HG03025 (cell line): ENCODE measurements around the gene RARG.

Source experiments
- ATAC-seq: cut with Tn5 transposase; IDR thresholded peaks from one replicate; pipeline ENCODE4 v1.9.1; 2021; ENCODE audit warnings: mild to moderate bottlenecking, moderate library complexity; ENCODE audit not compliant: unreplicated experiment, low FRiP score

The RARG gene

DNA sequence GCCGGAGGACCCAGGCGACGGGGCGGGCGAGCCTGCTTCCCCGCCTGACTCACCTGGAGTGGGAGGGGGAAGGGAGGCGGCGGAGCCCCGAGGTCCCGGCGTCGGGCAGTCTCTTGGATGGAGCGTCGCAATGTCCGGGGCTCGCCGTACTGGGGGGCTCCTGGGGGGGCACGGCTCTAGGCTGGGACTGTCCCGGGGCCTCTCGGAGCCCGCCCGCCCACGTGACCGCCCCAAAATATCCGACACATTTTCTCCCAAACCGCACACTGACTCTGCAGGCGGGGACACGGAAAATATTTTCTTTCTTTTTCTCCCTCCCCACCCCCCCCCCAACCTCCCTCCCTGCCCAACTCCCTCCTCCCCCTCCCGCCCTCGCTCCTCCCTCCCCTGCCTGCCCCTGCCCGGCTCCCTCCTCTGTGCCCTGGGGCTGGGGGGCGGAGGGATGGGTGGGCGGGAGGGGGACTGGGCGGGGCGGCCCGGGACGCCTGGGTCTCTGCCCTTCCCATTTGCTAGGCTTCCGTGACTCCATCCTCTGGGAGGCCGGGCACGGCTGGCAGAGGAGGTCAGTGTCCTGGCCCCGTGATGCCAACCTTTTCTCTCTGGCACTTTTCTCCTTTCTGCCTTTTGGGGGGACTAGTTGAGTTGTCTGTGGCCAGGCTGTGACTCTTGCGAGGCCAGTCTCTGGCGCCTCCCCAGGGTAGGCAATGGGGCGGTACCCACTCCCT lies at the start of gene RARG:
Gene RARG, minus strand, starts transcription at position 289 of the 725 bp plus-strand sequence. CDS start 4,664 bp downstream, outside the sequence.
- no peak for ATAC-seq

DNA sequence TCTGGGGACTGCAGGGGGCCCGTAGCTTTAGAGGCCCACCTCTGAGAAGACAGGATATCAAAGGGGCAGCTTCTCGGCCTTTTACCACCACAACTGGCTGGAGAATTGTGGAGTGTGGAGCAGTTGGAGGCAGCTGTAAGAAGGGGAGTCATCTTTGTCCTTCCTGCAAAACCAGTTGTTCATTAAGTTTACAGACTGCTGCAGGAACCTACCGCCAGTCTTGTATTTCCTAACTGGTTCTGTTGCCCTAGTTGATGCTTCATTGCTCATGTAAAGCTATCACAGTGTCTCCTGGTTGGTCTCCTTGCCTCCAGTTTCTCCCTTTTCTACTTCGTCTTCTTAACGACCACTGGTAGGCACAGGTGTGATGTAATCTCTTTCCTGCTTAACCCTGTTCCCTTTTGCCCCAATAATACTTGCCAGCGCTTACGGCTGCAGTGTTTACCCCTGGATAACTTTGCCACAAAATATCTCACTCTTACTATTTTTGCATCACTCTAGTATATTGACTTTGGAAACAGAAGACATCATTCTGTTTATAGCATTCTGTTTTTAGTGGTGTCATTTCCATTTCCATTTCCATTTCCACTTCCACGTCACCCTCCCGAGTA lies 48.0 kb upstream of the RARG start:
- no peak for ATAC-seq

GRCh38 chr12:53279283-53279869 lies 47.4 kb upstream of the RARG start:
- no peak for ATAC-seq

DNA sequence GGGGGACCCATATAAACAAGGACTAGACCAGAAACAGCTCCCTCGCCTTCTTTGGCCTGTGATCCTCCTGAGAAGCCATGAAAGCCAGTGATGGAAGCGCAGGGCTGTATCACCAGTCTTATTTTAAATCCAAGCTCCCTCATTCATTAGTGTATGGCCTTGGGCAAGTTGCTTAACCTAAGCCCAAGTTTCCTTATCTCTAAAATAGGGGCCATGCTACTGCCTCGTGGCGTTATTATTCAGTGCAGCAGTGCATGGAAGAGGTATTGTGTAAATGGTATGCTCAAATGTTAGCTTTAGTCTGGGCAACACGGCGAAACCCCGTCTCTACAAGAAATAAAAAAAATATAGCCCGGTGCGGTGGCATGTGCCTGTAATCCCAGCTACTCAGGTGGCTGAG lies 46.0 kb upstream of the RARG start:
- no peak for ATAC-seq

DNA sequence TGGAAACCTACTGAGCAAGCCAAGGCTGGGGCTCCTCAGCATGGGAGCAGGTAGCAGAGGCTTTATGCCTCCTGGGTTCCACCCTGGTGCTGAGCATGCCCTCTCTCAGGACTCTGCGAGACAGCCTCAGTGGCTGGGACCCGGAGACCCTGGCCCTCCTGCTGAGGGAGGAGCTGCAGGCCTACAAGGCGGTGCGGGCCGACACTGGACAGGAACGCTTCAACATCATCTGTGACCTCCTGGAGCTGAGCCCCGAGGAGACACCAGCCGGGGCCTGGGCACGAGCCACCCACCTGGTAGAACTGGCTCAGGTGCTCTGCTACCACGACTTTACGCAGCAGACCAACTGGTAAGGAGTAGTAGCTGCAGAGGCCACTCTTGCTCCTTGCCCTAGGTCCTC lies 44.5 kb upstream of the RARG start:
- no peak for ATAC-seq

- no peak for ATAC-seq
Measured at GRCh38 chr12:53274445-53274844, 42.4 kb upstream of the RARG start.

- ATAC-seq, result no peak
Measured at GRCh38 chr12:53268630-53269562, 36.9 kb upstream of the RARG start.

DNA sequence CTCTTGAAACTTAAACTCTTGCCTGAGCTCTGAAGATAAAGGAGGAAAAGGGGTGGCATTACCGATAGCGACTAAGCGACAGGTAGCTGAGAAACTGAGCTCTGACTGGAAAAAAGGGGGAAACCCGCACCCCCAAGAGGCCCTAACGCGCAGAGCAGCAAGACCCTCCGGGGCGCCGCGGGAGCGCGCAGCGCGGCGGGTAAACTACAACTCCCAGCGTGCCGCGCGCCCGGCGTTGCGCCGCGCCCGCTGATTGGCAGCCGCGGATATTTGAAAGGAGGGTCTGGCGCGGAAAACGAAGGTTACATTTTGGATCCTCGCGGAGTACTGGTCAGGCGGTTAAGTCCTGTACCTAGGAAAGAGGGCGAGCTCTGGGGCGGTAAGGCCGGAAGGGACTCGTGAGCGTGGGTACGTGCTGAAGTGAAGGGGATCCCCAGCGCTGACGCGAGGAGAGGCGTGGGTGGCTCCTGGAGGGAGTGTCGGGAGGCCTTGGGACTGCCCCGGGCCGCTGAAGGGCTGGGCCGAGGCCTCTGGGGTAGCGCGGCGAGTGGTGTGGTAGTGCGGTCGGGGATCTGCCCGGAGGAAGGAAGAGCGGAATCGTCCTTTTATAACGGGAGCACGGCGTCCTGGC lies 36.1 kb upstream of the RARG start, which contains the start of gene ESPL1:
Gene ESPL1, plus strand, starts transcription at position 301 of the 631 bp plus-strand sequence. CDS start 468 bp downstream, outside the sequence.
- ATAC-seq, result peak; percentile 69

DNA sequence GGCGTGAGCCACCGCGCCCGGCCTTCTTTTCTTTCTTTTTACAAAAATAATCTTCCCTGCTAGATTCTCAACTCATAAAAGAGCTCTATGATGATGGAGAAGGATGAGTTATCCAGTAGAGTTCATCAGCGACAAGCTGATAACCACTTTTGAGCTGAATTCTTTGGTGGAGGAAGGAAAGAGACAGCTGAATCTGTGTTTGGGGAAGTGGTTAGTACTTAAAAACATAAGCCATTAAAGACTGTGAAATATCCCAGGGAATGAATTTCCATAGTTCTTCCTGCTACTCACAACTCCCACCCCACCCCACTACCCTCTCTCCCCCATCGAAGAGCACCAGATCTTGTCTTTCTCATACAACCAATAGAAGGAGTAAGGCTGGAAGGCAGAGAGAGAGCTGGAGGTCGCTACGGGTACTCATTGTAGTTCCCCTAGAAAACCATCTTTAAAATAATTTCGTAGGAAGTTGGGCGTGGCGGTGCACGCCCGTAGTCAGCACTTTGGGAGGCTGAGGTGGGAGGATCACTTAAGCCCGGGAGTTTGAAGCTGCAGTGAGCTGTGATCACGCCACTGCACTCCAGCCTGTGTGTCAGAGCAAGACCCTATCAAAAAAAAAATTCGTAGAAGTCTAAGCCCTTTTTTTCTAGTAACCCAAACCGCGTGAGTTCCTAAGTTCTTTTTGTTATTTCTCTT lies 35.4 kb upstream of the RARG start:
- no peak for ATAC-seq

- no peak for ATAC-seq
Measured at GRCh38 chr12:53265783-53266182, 33.8 kb upstream of the RARG start.

GRCh38 chr12:53259891-53260290 lies 27.9 kb upstream of the RARG start:
- no peak for ATAC-seq

- no peak for ATAC-seq
Measured at GRCh38 chr12:53258541-53259539, 26.8 kb upstream of the RARG start.

- no peak for ATAC-seq
Measured at GRCh38 chr12:53255996-53256395, 24.0 kb upstream of the RARG start.

- ATAC-seq, result no peak
Measured at GRCh38 chr12:53254816-53255545, 23.0 kb upstream of the RARG start.

DNA sequence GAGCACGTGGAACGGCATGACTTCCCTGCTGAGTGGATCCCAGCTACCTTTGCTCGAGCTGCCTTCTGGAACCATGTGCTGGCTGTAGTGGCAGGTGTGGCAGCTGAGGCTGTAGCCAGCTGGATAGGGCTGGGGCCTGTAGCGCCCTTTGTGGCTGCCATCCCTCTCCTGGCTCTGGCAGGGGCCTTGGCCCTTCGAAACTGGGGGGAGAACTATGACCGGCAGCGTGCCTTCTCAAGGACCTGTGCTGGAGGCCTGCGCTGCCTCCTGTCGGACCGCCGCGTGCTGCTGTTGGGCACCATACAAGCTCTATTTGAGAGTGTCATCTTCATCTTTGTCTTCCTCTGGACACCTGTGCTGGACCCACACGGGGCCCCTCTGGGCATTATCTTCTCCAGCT lies 21.3 kb upstream of the RARG start:
- no peak for ATAC-seq

DNA sequence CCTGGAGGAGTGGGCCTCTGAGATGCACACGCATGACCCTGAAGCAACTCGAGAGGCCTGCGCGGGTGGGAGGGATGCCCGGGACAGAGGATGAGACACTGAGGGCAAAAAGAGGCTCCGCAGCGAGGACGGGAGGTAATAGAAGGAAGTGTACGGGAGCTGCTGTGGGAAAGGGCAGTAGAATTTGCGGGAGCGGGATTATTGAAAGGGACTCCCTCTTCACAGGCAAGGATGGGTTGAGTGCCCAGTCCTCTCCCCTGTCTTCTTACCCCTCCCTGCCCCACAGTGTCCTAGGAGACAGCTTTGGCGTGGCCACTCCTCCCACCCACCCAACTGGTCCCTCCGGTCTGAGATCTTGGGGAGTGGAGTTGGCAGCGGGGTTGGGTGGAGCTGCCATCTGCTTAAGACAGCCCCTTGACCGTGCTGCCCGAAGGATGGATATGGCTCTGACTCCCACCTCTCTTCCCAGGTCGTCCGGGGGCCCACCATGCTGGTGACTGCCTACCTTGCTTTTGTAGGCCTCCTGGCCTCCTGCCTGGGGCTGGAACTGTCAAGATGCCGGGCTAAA lies 20.4 kb upstream of the RARG start:
- no peak for ATAC-seq
